ENCODE results near the gene GNAS.

GNAS gene

DNA sequence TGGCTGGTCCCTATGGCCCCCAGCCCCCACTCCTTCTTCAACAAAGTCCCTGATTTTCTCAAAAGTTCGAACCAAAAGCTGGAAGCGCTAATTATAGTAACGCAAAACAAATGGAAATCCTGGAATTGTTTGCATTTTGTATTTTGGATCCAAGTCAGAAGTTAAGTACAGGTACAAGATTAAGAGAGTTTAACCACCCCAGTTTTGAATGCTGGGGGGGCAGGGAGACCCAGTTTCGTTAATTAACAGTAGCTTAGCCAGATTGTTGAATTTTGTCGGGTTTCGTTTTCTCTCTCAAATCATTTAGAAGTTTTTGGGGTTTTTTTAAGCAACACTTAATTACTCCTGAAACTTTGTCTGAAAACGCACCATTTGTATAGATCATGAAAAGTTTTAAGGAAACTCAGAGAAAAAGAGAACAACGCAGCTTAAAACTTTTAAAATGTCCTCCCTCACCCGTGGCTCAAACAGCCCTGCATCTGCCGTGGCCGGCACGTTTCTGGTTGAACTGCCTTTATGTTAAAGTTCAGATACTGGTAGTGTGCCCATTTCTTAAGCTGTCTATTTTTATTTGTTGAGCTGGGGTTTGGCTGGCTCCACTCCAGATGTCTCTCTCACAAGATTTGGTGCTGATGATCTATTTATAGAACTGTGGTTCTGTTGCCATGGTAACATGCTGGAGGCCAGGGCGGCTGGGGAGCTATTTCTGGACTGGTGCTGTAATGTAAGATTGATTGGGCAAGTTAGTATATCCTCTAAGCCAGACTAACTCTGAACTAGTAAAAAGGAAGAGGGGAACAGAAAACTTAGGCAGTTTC, 55.0 kb downstream of the GNAS start:
- H3K4me3 ChIP-seq (ENCODE audit: severe bottlenecking), result no peak overlapping the region
- H3K9me3 ChIP-seq (ENCODE audit: severe bottlenecking), result no peaks in the 10 kb centered on the region
- DNase-seq (ENCODE audit: low spot score), result peak; percentile 95
- no peaks in the 10 kb centered on the region for H3K27me3 ChIP-seq (ENCODE audit: insufficient read depth, poor library complexity, severe bottlenecking)
- TF ChIP-seq, protein P1, sequence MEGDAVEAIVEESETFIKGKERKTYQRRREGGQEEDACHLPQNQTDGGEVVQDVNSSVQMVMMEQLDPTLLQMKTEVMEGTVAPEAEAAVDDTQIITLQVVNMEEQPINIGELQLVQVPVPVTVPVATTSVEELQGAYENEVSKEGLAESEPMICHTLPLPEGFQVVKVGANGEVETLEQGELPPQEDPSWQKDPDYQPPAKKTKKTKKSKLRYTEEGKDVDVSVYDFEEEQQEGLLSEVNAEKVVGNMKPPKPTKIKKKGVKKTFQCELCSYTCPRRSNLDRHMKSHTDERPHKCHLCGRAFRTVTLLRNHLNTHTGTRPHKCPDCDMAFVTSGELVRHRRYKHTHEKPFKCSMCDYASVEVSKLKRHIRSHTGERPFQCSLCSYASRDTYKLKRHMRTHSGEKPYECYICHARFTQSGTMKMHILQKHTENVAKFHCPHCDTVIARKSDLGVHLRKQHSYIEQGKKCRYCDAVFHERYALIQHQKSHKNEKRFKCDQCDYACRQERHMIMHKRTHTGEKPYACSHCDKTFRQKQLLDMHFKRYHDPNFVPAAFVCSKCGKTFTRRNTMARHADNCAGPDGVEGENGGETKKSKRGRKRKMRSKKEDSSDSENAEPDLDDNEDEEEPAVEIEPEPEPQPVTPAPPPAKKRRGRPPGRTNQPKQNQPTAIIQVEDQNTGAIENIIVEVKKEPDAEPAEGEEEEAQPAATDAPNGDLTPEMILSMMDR (IDR thresholded peaks at IDR 0.05; ENCODE audit: poor library complexity, severe bottlenecking), result no peak
- peak; percentile 59 for ATAC-seq (ENCODE audit: low read depth)
- peaks cover 89% of the 10 kb centered on the region for H3K36me3 ChIP-seq (ENCODE audit: low read depth)
- H3K27ac ChIP-seq (ENCODE audit: poor library complexity, severe bottlenecking), result peak overlapping the region; percentile 31
- H3K4me1 ChIP-seq (ENCODE audit: insufficient read depth, poor library complexity, severe bottlenecking), result peaks cover 20% of the 10 kb centered on the region

DNA sequence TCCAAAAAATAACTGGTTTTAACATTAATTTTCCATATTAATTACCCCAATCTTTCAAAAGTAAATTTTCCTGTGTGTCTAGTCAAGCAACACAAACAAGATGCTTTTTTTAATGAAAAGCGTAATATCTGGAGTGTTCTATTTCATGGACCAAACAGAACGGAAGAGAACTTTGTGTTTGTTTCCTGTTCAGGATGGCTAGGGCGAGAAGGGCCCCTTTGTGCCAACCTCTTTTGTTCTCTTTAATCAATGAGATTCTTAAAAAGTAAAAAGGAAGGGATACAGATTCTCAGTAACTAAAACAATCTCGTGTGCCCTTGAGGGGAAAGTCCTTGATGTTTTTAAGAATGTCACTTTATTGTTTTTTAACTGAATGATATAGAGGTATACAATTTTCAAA, 55.7 kb downstream of the GNAS start:
- DNase-seq (ENCODE audit: low spot score), result no peak
- H3K36me3 ChIP-seq (ENCODE audit: low read depth), result peaks cover 84% of the 10 kb centered on the region
- H3K27me3 ChIP-seq (ENCODE audit: insufficient read depth, poor library complexity, severe bottlenecking), result no peaks in the 10 kb centered on the region
- ATAC-seq (ENCODE audit: low read depth), result no peak
- no peak overlapping the region for H3K4me3 ChIP-seq (ENCODE audit: severe bottlenecking)
- H3K4me1 ChIP-seq (ENCODE audit: insufficient read depth, poor library complexity, severe bottlenecking), result peaks cover 20% of the 10 kb centered on the region
- no peaks in the 10 kb centered on the region for H3K9me3 ChIP-seq (ENCODE audit: severe bottlenecking)
- H3K27ac ChIP-seq (ENCODE audit: poor library complexity, severe bottlenecking), result no peak overlapping the region
- TF ChIP-seq, protein P1 (IDR thresholded peaks at IDR 0.05; ENCODE audit: poor library complexity, severe bottlenecking), result no peak

GRCh38 chr20:58908941-58909340, 56.4 kb downstream of the GNAS start:
- peaks cover 20% of the 10 kb centered on the region for H3K4me1 ChIP-seq (ENCODE audit: insufficient read depth, poor library complexity, severe bottlenecking)
- H3K9me3 ChIP-seq (ENCODE audit: severe bottlenecking), result no peaks in the 10 kb centered on the region
- H3K27ac ChIP-seq (ENCODE audit: poor library complexity, severe bottlenecking), result no peak overlapping the region
- H3K27me3 ChIP-seq (ENCODE audit: insufficient read depth, poor library complexity, severe bottlenecking), result no peaks in the 10 kb centered on the region
- peaks cover 77% of the 10 kb centered on the region for H3K36me3 ChIP-seq (ENCODE audit: low read depth)
- DNase-seq (ENCODE audit: low spot score) (no peak), ATAC-seq (ENCODE audit: low read depth) (no peak)
- TF ChIP-seq, protein P1 (IDR thresholded peaks at IDR 0.05; ENCODE audit: poor library complexity, severe bottlenecking), result no peak
- no peak overlapping the region for H3K4me3 ChIP-seq (ENCODE audit: severe bottlenecking)

DNA sequence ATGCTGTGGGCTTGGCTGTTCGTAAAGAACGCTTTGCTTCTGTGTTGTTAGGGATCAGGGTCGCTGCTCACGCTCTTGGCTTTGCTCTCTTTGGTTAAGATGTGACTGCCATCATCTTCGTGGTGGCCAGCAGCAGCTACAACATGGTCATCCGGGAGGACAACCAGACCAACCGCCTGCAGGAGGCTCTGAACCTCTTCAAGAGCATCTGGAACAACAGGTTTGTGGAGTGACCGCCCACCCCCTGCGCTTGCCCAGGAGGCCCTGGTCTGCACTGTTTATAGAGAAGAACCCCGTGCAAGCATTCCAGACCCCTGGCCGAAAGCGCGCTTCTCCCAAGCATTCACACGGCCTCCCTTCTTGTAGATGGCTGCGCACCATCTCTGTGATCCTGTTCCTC, 57.1 kb downstream of the GNAS start:
- no peaks in the 10 kb centered on the region for H3K9me3 ChIP-seq (ENCODE audit: severe bottlenecking)
- peaks cover 20% of the 10 kb centered on the region for H3K4me1 ChIP-seq (ENCODE audit: insufficient read depth, poor library complexity, severe bottlenecking)
- H3K4me3 ChIP-seq (ENCODE audit: severe bottlenecking), result no peak overlapping the region
- peaks cover 71% of the 10 kb centered on the region for H3K36me3 ChIP-seq (ENCODE audit: low read depth)
- DNase-seq (ENCODE audit: low spot score) (no peak), ATAC-seq (ENCODE audit: low read depth) (no peak)
- H3K27me3 ChIP-seq (ENCODE audit: insufficient read depth, poor library complexity, severe bottlenecking), result no peaks in the 10 kb centered on the region
- TF ChIP-seq, protein P1 (IDR thresholded peaks at IDR 0.05; ENCODE audit: poor library complexity, severe bottlenecking), result no peak
- no peak overlapping the region for H3K27ac ChIP-seq (ENCODE audit: poor library complexity, severe bottlenecking)

GRCh38 chr20:58910473-58910872, 58.0 kb downstream of the GNAS start:
- no peak for DNase-seq (ENCODE audit: low spot score)
- Histone ChIP-seq H3K27ac (ENCODE audit: poor library complexity, severe bottlenecking) (no peak overlapping the region), H3K4me1 (ENCODE audit: insufficient read depth, poor library complexity, severe bottlenecking) (peaks cover 20% of the 10 kb centered on the region), H3K9me3 (ENCODE audit: severe bottlenecking) (no peaks in the 10 kb centered on the region), H3K4me3 (ENCODE audit: severe bottlenecking) (no peak overlapping the region), H3K27me3 (ENCODE audit: insufficient read depth, poor library complexity, severe bottlenecking) (no peaks in the 10 kb centered on the region), H3K36me3 (ENCODE audit: low read depth) (peaks cover 62% of the 10 kb centered on the region)
- no peak for ATAC-seq (ENCODE audit: low read depth)
- TF ChIP-seq, protein P1 (IDR thresholded peaks at IDR 0.05; ENCODE audit: poor library complexity, severe bottlenecking), result no peak

All from RWPE2 (cell line).